ENCODE data around the gene SAMD7.

GRCh38 chr3:169905404-169905803 is 6.0 kb upstream of the SAMD7 start:
- TF ChIP-seq POLR2A (IDR thresholded peaks at IDR 0.05) (no peak), CTCF (IDR thresholded peaks at IDR 0.05) (no peak)
